ENCODE data around the gene TPRG1L.

TPRG1L gene

GRCh38 chr1:3628445-3628844 lies 3.6 kb downstream of the TPRG1L start:
- Histone ChIP-seq H3K36me3 (ENCODE audit: low read depth) (peaks cover 33% of the 10 kb centered on the region), H3K9me3 (ENCODE audit: severe bottlenecking) (no peaks in the 10 kb centered on the region), H3K27ac (ENCODE audit: poor library complexity, severe bottlenecking) (no peak overlapping the region), H3K4me3 (ENCODE audit: severe bottlenecking) (no peak overlapping the region), H3K4me1 (ENCODE audit: insufficient read depth, poor library complexity, severe bottlenecking) (no peaks in the 10 kb centered on the region), H3K27me3 (ENCODE audit: insufficient read depth, poor library complexity, severe bottlenecking) (no peaks in the 10 kb centered on the region)
- DNase-seq (ENCODE audit: low spot score) (no peak), ATAC-seq (ENCODE audit: low read depth) (no peak)
- TF ChIP-seq, protein P1, sequence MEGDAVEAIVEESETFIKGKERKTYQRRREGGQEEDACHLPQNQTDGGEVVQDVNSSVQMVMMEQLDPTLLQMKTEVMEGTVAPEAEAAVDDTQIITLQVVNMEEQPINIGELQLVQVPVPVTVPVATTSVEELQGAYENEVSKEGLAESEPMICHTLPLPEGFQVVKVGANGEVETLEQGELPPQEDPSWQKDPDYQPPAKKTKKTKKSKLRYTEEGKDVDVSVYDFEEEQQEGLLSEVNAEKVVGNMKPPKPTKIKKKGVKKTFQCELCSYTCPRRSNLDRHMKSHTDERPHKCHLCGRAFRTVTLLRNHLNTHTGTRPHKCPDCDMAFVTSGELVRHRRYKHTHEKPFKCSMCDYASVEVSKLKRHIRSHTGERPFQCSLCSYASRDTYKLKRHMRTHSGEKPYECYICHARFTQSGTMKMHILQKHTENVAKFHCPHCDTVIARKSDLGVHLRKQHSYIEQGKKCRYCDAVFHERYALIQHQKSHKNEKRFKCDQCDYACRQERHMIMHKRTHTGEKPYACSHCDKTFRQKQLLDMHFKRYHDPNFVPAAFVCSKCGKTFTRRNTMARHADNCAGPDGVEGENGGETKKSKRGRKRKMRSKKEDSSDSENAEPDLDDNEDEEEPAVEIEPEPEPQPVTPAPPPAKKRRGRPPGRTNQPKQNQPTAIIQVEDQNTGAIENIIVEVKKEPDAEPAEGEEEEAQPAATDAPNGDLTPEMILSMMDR (IDR thresholded peaks at IDR 0.05; ENCODE audit: poor library complexity, severe bottlenecking): no peak

- ATAC-seq (ENCODE audit: low read depth): no peak
- H3K36me3 ChIP-seq (ENCODE audit: low read depth): peaks cover 35% of the 10 kb centered on the region
- TF ChIP-seq, protein P1 (IDR thresholded peaks at IDR 0.05; ENCODE audit: poor library complexity, severe bottlenecking): no peak
- DNase-seq (ENCODE audit: low spot score): no peak
- no peak overlapping the region for H3K27ac ChIP-seq (ENCODE audit: poor library complexity, severe bottlenecking)
- no peak overlapping the region for H3K4me3 ChIP-seq (ENCODE audit: severe bottlenecking)
- H3K27me3 ChIP-seq (ENCODE audit: insufficient read depth, poor library complexity, severe bottlenecking): no peaks in the 10 kb centered on the region
- H3K4me1 ChIP-seq (ENCODE audit: insufficient read depth, poor library complexity, severe bottlenecking): no peaks in the 10 kb centered on the region
- no peaks in the 10 kb centered on the region for H3K9me3 ChIP-seq (ENCODE audit: severe bottlenecking)
These were observed 4.8 kb downstream of the TPRG1L start for GRCh38 chr1:3629561-3630160.

GRCh38 chr1:3630161-3630611 lies 5.4 kb downstream of the TPRG1L start:
- TF ChIP-seq, protein P1 (IDR thresholded peaks at IDR 0.05; ENCODE audit: poor library complexity, severe bottlenecking): no peak
- DNase-seq (ENCODE audit: low spot score) (no peak), ATAC-seq (ENCODE audit: low read depth) (no peak)
- peaks cover 39% of the 10 kb centered on the region for H3K36me3 ChIP-seq (ENCODE audit: low read depth)
- no peaks in the 10 kb centered on the region for H3K9me3 ChIP-seq (ENCODE audit: severe bottlenecking)
- H3K27me3 ChIP-seq (ENCODE audit: insufficient read depth, poor library complexity, severe bottlenecking): no peaks in the 10 kb centered on the region
- no peaks in the 10 kb centered on the region for H3K4me1 ChIP-seq (ENCODE audit: insufficient read depth, poor library complexity, severe bottlenecking)
- no peak overlapping the region for H3K4me3 ChIP-seq (ENCODE audit: severe bottlenecking)
- H3K27ac ChIP-seq (ENCODE audit: poor library complexity, severe bottlenecking): no peak overlapping the region

- Histone ChIP-seq H3K4me3 (ENCODE audit: severe bottlenecking) (no peak overlapping the region), H3K27me3 (ENCODE audit: insufficient read depth, poor library complexity, severe bottlenecking) (no peaks in the 10 kb centered on the region), H3K27ac (ENCODE audit: poor library complexity, severe bottlenecking) (no peak overlapping the region), H3K9me3 (ENCODE audit: severe bottlenecking) (no peaks in the 10 kb centered on the region), H3K36me3 (ENCODE audit: low read depth) (peaks cover 45% of the 10 kb centered on the region), H3K4me1 (ENCODE audit: insufficient read depth, poor library complexity, severe bottlenecking) (no peaks in the 10 kb centered on the region)
- DNase-seq (ENCODE audit: low spot score) (no peak), ATAC-seq (ENCODE audit: low read depth) (no peak)
- TF ChIP-seq, protein P1 (IDR thresholded peaks at IDR 0.05; ENCODE audit: poor library complexity, severe bottlenecking): no peak
These were observed 6.1 kb downstream of the TPRG1L start for GRCh38 chr1:3630914-3631313.
